Measurements from ENCODE around the gene SSTR4.

The SSTR4 gene

GRCh38 chr20:23047001-23047737 lies 12.1 kb downstream of the SSTR4 start:
- DNase-seq: no peak

GRCh38 chr20:23047738-23048214 lies 12.7 kb downstream of the SSTR4 start:
- no peak for DNase-seq

GRCh38 chr20:23048283-23049200 lies 13.4 kb downstream of the SSTR4 start:
- DNase-seq: no peak

GRCh38 chr20:23049201-23050075 lies 14.3 kb downstream of the SSTR4 start, which contains the start of gene THBD:
Gene THBD (minus strand): TSS chr20:23049672. CDS start chr20:23049504, 168 bp downstream.
- peak; percentile 55 for DNase-seq

GRCh38 chr20:23050076-23050838 lies 15.1 kb downstream of the SSTR4 start:
- DNase-seq: no peak

GRCh38 chr20:23050847-23051627 lies 15.9 kb downstream of the SSTR4 start:
- peak; percentile 59 for DNase-seq

GRCh38 chr20:23052904-23053303 lies 17.8 kb downstream of the SSTR4 start:
- DNase-seq: no peak

GRCh38 chr20:23058240-23058639 lies 23.1 kb downstream of the SSTR4 start:
- no peak for DNase-seq

GRCh38 chr20:23059001-23059400 lies 23.9 kb downstream of the SSTR4 start:
- no peak for DNase-seq

- no peak for DNase-seq
Measured at GRCh38 chr20:23059846-23060245, 24.7 kb downstream of the SSTR4 start.

- DNase-seq: no peak
Measured at GRCh38 chr20:23060629-23061028, 25.5 kb downstream of the SSTR4 start.

GRCh38 chr20:23061262-23061661 lies 26.1 kb downstream of the SSTR4 start:
- DNase-seq: no peak

- DNase-seq: peak; percentile 42
Measured at GRCh38 chr20:23061734-23062561, 26.8 kb downstream of the SSTR4 start.

GRCh38 chr20:23062632-23063031 lies 27.5 kb downstream of the SSTR4 start:
- no peak for DNase-seq

GRCh38 chr20:23063168-23063567 lies 28.1 kb downstream of the SSTR4 start:
- no peak for DNase-seq

GRCh38 chr20:23063581-23063980 lies 28.5 kb downstream of the SSTR4 start:
- DNase-seq: no peak

- DNase-seq: no peak
Measured at GRCh38 chr20:23065266-23066201, 30.4 kb downstream of the SSTR4 start.

- no peak for DNase-seq
Measured at GRCh38 chr20:23066772-23067171, 31.7 kb downstream of the SSTR4 start.

- no peak for DNase-seq
Measured at GRCh38 chr20:23068283-23068682, 33.2 kb downstream of the SSTR4 start.
